Skeletal muscle satellite cell (primary cell): ENCODE data around the gene GNPTG.

Source experiments
- H3K27me3 ChIP-seq: 2 replicates; pipeline ENCODE4 v1.7.0; 2013; ENCODE audit warnings: low read length; ENCODE audit not compliant: control insufficient read depth, insufficient read depth
- H3K36me3 ChIP-seq: 2 replicates; pipeline ENCODE4 v1.7.0; 2013; ENCODE audit warnings: mild to moderate bottlenecking, control low read depth, low read length; ENCODE audit not compliant: insufficient read depth
- H3K4me1 ChIP-seq: 2 replicates; pipeline ENCODE4 v1.7.0; 2013; ENCODE audit warnings: low read length; ENCODE audit not compliant: control insufficient read depth, insufficient read depth
- H3K4me2 ChIP-seq: 2 replicates; pipeline ENCODE4 v1.7.0; 2013; ENCODE audit warnings: mild to moderate bottlenecking, low read length
- H3K4me3 ChIP-seq: 2 replicates; pipeline ENCODE4 v1.7.0; 2013; ENCODE audit warnings: low read length
- H3K9ac ChIP-seq: 2 replicates; pipeline ENCODE4 v1.7.0; 2013; ENCODE audit warnings: mild to moderate bottlenecking, low read depth, low read length, moderate library complexity
- H3K9me3 ChIP-seq: replicated peaks from 2 replicates; pipeline ENCODE4 v1.7.0; 2013; ENCODE audit warnings: mild to moderate bottlenecking, control low read depth, low read length

Gene GNPTG

DNA sequence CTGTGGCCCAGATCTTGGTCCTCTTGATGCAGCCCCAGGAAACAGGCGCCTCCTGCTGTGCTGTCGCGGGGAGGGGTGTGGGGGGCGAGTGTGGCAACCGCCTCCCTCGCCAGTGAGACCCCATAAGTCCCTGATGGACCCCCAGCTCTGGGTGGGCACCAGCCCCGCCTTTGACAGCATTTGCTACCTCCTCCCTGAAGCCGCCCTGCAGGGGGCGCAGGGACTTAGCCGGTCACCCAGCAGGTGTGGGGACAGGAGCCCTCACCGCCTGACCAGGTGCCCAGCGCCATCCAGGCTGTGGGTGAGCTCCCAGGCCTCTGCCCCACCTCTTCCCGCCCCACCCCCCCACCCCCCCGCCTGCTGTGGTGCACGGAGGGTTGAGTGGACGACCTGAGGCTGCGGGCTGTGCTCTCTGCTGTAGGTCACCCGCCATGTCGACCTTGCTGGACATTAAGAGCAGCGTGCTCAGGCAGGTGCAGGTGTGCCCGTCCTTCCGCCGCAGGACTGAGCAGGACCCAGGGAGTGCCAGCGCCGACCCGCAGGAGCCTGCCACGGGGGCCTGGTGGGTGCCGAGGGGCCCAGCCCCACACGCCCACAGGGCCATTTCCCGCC is 13.5 kb upstream of the GNPTG start:
- no peaks in the 10 kb centered on the region for H3K9me3 ChIP-seq
- peaks cover 54% of the 10 kb centered on the region for H3K27me3 ChIP-seq
- H3K4me3 ChIP-seq, result no peak overlapping the region
- H3K4me1 ChIP-seq, result peaks cover 7% of the 10 kb centered on the region
- H3K9ac ChIP-seq, result no peak overlapping the region
- no peaks in the 10 kb centered on the region for H3K36me3 ChIP-seq
- H3K4me2 ChIP-seq, result no peak overlapping the region

DNA sequence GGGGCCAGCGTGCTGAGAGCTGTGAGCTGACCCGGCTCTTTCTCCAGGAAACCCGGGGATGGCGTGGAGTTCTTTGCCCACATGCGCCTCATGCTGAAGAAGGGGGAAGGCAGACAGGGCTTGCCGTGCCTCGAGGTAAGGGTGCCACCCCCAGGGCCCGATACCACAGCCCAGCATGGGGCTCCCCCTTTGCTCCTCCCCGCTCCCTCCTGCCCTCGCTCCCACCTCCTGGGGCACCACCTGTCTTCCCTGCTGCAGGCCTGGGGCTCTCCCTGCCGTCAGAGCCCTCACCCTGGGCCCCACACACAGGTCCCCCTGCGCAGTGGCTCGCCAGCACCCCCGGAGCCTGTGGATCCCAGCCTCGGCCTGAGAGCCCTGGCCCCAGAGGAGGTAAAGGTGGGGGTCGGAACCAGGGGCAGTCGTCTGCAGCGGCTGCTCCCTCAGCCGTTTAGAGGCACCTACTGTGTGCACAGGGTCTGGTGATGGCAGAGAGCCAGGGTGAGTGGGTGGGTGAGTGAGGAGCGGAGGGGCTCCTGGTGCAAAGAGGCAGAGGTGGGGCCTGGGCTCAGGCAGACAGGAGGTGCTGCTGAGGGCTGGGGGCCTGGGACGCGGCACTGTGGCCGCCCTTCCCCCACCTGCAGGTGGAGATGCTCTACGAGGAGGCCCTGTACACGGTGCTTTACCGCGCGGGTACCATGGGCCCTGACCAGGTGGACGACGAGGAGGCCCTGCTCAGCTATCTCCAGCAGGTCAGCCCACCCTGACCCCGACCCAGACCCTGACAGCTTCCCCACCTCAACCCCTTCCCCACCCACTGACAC is 12.7 kb upstream of the GNPTG start:
- no peak overlapping the region for H3K4me2 ChIP-seq
- no peak overlapping the region for H3K4me3 ChIP-seq
- H3K36me3 ChIP-seq, result no peaks in the 10 kb centered on the region
- no peaks in the 10 kb centered on the region for H3K9me3 ChIP-seq
- no peak overlapping the region for H3K9ac ChIP-seq
- peaks cover 50% of the 10 kb centered on the region for H3K27me3 ChIP-seq
- peaks cover 15% of the 10 kb centered on the region for H3K4me1 ChIP-seq

DNA sequence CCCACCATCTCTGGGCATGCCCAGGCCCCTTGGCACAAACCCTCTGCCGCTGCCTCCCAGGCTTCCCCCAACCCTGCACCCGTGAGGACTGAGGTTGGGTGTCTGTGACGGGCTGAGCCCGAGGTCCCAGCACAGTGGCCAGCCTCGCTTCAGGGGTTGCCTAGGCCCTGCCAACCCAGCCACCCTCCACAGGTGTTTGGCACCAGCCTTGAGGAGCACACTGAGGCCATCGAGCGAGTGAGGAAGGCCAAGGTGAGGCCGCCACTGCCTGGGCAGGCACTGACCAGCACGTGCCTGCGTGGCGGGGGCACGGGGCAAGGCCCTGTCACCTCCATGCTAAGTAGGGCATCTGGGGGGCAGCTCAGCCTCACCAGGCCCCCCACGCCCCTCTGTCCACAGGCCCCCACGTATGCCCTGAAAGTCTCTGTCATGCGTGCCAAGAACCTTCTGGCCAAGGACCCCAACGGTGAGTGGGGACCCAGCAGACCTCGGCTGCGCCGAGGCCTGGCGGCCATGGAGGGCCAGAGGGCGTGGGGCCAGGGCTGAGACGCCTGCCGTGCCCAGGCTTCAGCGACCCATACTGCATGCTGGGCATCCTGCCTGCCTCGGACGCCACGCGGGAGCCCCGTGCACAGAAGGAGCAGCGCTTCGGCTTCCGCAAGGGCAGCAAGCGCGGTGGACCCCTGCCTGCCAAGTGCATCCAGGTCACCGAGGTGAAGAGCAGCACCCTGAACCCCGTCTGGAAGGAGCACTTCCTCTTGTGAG is 10.8 kb upstream of the GNPTG start:
- Histone ChIP-seq H3K4me2 (no peak overlapping the region), H3K4me3 (no peak overlapping the region), H3K9me3 (no peaks in the 10 kb centered on the region), H3K4me1 (peaks cover 18% of the 10 kb centered on the region), H3K36me3 (no peaks in the 10 kb centered on the region), H3K27me3 (peaks cover 40% of the 10 kb centered on the region), H3K9ac (no peak overlapping the region)

DNA sequence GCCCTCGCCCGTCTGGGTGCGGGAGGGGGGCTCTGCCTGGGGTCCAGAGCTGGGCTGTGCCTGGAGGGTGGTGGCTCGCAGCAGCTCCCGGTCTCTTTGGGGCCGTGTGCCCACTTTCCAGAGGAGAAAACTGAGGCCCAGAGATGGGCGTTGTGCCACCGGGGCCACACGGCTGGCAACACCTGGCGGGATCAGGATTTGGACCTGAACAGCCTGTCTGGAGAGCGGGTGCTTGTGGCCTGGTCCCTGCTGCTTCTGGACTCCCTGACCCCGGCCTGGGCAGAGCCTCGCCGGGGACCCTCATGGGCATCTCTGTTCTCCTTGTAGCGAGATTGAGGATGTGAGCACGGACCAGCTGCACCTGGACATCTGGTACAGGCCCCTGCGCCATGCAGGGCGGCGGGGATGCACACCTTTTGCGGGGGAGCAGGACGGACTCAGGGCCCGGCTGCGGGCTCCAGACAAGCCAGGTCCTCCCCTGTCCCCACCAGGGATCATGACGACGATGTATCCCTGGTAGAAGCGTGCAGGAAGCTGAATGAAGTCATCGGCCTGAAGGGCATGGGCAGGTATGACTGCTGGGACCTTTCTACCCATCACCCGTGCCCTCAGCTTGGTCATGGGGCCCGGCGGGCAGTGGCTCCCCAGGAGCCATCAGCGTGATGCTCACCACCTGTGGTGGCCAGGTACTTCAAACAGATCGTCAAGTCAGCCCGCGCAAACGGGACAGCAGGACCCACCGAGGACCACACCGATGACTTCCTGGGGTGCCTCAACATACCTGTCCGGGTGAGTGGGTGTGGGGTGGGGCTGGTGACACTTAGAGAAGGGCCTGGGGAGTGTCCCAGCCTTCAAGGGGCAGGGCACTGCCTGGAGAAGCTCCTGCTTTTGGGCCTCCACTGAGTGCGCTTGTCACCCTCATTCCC is 10.0 kb upstream of the GNPTG start:
- H3K9ac ChIP-seq, result no peak overlapping the region
- peaks cover 32% of the 10 kb centered on the region for H3K27me3 ChIP-seq
- H3K4me3 ChIP-seq, result no peak overlapping the region

DNA sequence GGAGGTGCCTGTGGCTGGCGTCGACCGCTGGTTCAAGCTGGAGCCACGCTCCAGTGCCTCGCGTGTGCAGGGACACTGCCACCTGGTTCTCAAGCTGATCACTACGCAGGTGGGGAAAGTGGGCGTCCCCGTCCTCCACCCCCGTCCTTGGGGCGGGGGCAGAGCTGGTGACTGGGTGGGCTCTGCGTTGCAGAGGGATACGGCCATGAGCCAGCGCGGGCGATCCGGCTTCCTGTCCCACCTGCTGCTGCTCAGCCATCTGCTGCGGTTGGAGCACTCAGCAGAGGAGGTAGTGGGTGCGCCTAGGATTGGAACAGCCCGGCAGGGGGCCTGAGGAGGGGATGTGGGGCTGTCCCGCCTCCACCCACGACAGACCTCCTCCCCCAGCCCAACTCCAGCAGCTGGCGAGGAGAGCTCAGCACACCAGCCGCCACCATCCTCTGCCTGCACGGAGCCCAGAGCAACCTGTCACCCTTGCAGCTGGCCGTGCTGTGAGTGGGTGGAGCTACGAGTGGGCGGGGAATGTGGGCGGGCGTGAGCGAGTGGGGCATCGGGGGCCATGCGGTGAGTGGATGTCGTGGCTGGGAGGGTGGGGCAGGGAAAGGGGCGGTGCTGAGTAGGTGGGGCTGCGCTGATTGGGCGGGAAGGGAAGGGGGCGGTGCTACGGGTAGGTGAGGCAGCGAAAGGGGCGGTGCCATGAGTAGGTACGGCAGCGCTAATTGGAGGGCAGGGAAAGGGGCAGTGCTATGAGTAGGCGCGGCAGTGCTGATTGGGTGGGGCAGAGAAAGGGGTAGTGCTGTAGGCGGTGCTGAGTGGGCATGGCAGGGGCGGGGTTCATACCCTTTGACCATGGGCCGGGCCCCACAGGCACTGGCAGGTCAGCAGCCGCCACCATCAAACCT is 9.0 kb upstream of the GNPTG start:
- H3K4me1 ChIP-seq, result peaks cover 18% of the 10 kb centered on the region
- no peaks in the 10 kb centered on the region for H3K9me3 ChIP-seq
- H3K4me2 ChIP-seq, result peak overlapping the region; percentile 72
- H3K27me3 ChIP-seq, result peaks cover 26% of the 10 kb centered on the region
- peak overlapping the region; percentile 35 for H3K4me3 ChIP-seq
- H3K9ac ChIP-seq, result no peak overlapping the region
- no peaks in the 10 kb centered on the region for H3K36me3 ChIP-seq

More for the DNA sequence above, 10.0 kb upstream of the GNPTG start:
- Histone ChIP-seq H3K36me3 (no peaks in the 10 kb centered on the region), H3K9me3 (no peaks in the 10 kb centered on the region), H3K4me1 (peaks cover 18% of the 10 kb centered on the region), H3K4me2 (no peak overlapping the region)

DNA sequence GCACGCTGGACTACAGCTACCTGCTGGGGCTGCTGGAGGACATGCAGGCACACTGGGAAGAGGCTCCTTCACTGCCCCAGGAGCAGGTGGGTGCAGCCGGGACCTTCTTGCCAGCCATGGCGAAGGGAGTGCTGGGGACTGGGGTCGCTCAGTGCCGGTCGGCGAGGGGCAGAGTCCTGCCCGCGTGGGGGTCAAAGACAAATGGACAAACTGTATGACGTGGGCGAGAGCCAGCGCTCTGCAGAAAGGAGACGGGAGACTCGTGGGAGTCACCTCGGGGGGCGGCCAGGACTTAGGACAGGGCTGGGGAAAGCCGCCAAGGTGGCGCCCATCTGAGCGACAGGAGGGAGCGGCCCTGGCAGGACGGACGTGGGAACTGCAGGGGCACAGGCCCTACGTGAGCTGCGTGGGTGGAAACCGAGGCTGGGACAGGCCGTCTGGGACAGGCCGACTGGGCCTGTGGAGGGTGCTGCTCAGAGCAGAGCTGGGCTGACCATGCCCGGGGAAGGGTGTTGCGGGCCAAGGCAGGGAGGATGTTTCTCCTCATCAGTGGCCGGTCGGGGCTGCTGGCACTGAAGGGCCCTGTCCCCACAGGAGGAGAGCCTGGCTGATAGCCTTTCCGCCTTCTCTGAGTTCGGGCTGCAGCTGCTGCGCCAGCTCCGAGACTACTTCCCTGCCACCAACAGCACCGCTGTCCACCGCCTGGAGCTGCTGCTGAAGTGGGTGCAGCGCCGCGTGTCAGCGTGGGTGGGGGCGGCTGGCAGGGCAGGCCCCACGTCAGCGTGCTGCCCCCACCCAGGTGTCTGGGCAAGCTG is 8.1 kb upstream of the GNPTG start:
- Histone ChIP-seq H3K36me3 (peaks cover under 1% of the 10 kb centered on the region), H3K27me3 (peaks cover 22% of the 10 kb centered on the region), H3K4me3 (peak overlapping the region; percentile 35), H3K4me1 (peaks cover 18% of the 10 kb centered on the region), H3K9ac (no peak overlapping the region), H3K4me2 (peak overlapping the region; percentile 72), H3K9me3 (no peaks in the 10 kb centered on the region)

DNA sequence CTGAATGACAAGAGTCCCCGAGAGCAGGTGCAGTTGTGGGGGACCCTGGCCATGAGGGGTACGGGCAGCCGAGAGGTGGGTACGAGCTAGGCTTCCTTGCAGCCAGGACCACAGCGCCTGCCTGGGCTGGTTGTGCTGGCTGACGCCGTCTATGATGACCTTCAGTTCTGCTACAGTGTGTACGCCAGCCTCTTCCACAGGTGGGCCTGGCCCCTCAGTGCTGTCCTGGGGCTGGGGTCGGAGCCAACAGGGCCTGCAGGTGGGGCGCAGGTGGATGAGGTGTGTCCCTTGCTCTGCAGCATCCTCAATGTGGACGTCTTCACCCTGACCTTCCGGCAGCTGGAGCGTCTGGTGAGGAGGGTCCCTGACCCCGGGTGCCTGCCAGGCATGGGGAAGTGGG is 7.2 kb upstream of the GNPTG start:
- H3K4me3 ChIP-seq, result no peak overlapping the region

DNA sequence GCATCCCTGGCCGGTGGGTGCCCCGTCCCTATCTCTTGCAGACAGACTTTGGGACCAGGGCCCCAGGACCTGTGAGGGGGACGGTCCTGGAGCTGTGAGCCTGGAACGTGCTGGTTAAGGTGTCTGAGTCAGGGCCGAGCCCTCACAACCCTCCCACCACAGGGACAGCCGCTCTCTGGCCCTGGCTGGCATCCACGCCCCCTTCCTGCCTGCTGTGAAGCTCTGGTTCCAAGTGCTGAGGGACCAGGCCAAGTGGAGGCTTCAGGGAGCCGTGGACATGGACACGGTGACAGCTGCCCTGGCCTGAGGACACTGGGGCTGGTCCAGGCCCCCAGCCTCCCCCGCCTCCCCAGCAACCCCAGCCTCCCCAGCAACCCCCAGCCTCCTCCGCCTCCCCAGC is 6.6 kb upstream of the GNPTG start:
- Histone ChIP-seq H3K4me1 (peaks cover 18% of the 10 kb centered on the region), H3K9ac (no peak overlapping the region), H3K9me3 (no peaks in the 10 kb centered on the region), H3K36me3 (peaks cover 11% of the 10 kb centered on the region), H3K4me2 (no peak overlapping the region), H3K4me3 (no peak overlapping the region), H3K27me3 (peaks cover 22% of the 10 kb centered on the region)

More for the DNA sequence above, 7.2 kb upstream of the GNPTG start:
- Histone ChIP-seq H3K4me1 (peaks cover 18% of the 10 kb centered on the region), H3K9me3 (no peaks in the 10 kb centered on the region), H3K27me3 (peaks cover 22% of the 10 kb centered on the region), H3K4me2 (no peak overlapping the region), H3K9ac (no peak overlapping the region), H3K36me3 (peaks cover 5% of the 10 kb centered on the region)

DNA sequence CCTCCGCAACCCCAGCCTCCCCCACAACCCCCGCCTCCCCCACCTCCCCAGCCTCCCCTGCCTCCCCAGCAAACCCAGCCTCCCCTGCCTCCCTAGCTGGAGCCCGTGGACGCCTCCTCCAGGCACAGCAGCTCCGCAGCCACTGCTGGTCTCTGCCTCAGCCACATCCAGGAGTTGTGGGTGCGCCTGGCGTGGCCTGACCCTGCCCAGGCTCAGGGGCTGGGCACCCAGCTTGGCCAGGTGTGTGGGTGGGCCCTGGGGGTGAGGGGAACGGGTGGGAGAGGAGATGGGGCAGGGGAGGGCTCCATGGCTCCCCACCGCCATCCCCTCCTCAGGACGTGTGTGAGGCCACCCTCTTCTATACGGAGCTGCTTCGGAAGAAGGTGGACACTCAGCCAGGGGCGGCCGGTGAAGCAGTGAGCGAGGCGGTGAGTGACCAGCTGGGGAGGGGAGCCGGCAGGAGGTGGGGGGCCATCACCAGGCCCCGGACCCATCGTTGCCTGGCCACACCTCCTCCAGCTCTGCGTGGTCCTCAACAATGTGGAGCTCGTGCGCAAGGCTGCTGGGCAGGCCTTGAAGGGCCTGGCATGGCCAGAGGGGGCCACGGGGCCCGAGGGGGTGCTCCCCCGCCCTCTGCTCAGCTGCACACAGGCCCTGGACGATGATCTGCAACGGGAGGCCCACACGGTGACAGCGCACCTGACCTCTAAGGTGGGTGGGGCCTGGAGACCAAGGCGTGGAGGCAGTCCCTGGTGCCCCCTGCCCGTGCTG is 5.9 kb upstream of the GNPTG start:
- Histone ChIP-seq H3K4me2 (no peak overlapping the region), H3K27me3 (peaks cover 15% of the 10 kb centered on the region), H3K9ac (no peak overlapping the region), H3K4me1 (peaks cover 25% of the 10 kb centered on the region), H3K36me3 (peaks cover 14% of the 10 kb centered on the region), H3K4me3 (no peak overlapping the region), H3K9me3 (no peaks in the 10 kb centered on the region)
